GM19099 (cell line): ENCODE results near the gene OTOL1.

Experiments
- POLR2A ChIP-seq: IDR thresholded peaks from 3 replicates; pipeline ENCODE4 v1.6.1; 2011; ENCODE audit warnings: low read depth; ENCODE audit not compliant: insufficient read length; ENCODE audit errors: extremely low read depth

OTOL1 gene

DNA sequence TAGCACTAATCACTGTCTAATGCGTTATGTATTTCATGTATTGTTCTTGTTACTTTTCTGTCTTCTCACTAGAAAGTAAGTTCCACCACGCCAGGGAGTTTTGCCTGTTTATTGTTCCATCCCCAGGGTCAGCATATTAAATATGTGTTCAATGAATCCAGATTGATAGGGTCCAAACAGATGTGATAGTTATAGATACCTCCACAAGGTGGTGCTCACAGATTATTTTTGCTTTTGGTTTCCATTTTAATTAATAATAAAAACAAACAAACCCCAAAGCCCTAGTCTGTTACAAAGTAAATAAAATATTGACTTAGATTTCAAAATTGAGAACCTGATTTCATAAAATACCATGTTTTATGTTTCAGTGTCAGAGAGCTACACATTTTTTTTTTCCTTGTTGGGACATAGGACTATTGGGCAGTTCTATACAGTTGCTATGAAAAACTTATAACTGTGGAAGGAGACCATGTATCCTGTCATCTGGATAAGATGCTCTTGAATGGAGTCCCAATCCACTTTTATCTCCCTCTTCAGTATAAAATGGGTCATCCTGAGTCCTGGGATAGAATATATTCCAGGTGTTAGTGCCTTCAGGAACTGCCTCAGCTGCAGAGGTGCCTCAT is 12.4 kb downstream of the OTOL1 start:
- TF ChIP-seq POLR2A = no peak

DNA sequence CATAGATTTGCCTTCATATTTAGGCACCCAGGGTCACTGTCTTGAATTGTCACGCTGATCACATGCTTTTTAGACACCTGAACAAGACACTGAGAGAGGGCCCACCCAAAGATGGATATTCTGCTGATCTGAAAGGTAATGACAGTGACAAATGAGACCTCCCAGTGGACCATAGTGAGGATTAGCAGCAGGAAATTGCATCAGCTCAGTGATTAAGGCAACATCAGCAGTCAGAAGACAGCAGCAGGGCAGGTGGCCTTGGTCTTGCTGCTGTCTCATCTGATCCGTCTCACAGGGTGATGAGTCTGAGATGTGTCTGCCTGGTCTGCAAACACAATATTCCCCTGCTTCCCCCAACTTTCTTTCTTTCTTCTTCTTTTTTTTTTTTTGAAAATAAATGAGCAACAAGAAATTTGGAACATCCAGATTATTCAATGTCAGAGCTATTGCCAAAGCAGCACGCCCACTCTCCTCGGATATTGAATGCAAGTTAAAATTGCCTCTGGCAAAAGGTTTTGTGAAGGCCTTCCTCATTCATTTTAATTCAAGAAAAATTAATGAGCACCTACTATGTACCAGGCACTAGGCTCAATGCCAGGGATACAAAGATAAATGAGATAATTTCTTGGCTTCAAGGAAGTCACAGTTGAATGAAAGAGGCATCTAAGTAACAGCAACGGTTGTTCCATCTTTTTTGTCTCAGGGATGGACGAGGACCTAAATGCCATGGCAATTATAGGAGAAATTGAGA is 14.1 kb downstream of the OTOL1 start:
- TF ChIP-seq POLR2A = no peak

GRCh38 chr3:161523916-161524315 is 27.3 kb downstream of the OTOL1 start:
- no peak for TF ChIP-seq POLR2A

GRCh38 chr3:161531930-161532329 is 35.3 kb downstream of the OTOL1 start:
- TF ChIP-seq POLR2A = no peak

GRCh38 chr3:161540594-161540993 is 44.0 kb downstream of the OTOL1 start:
- TF ChIP-seq POLR2A = no peak

DNA sequence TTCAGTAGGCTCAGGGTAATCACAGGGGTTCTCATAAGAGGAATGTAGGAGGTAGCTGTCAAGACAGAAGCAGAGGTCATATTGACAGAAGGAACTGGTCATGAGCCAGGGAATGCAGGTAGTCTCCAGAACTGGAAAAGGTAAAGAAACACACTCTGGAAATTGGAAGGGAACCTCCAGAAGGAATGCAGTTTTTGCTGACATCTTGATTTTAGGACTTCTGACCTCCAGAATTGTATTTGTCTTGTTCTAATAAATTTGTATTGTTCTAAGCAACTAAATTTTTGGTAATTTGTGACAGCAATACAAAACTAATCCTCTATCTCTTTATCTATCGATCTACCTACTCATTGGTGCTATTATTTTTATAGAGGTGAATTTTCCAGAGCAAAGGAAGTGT is 49.2 kb downstream of the OTOL1 start:
- TF ChIP-seq POLR2A = no peak

GRCh38 chr3:161548301-161548700 is 51.7 kb downstream of the OTOL1 start:
- TF ChIP-seq POLR2A = no peak

GRCh38 chr3:161549261-161549660 is 52.7 kb downstream of the OTOL1 start:
- no peak for TF ChIP-seq POLR2A

DNA sequence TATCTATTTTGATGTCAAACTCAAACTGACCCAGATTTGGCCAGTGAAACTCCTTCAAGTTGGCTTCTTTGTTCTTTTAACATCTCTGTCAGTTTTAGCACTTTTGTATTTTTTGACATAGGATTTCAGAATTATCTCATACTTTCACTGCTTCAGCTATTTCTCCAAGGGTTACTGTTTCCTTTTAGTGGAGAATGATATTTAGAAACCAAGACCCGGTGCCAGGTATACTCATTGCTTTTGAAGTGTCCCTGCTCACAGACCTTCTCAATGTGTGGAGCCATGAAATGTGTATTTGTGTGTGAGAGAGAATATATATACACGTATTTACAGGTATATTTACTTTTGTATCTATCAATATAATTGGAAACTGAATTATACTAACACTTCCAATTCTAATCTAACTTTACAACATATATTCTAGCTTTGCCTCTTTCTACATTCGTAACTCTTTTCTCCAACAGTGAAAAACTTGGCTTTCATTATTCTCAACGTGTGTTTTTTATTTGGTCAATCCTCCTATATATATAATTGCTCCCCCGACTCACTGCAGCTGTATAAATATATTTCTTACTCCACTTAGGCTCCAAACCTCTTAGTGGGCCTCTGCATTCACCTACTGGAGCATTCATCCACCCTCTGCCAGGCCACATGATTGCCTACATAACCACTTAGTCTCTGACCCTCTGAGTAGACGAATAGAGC is 54.0 kb downstream of the OTOL1 start:
- TF ChIP-seq POLR2A = no peak

DNA sequence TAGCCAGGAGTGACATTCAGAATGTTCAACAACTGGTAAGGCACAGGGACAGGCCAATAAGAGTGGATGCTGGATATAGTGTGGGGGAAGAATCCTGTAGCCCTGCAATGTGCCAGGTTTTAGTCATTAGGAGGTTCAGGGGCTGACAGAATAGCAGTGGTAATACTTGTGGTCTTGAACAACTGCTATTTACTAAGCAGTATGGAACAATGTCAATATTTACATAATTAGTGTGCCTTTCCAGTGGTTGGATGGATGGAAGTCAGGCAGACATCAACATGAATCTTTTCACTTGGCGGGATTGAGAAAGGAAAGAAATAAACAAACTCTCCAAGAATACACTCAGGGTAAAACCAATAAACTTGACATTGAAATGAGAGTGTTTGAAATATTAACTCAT is 55.1 kb downstream of the OTOL1 start:
- TF ChIP-seq POLR2A = no peak

GRCh38 chr3:161552984-161553560 is 56.5 kb downstream of the OTOL1 start:
- TF ChIP-seq POLR2A = no peak
